WERI-Rb-1 (cell line): Measurements from ENCODE around the gene TVP23A.

ENCODE experiments used
- DNase-seq: peaks from one replicate; pipeline ENCODE4 v3.0.0-alpha.2; 2020
- H3K27ac ChIP-seq: fragments of 250-450 bp; sonication (Bioruptor Pico); 2 replicates; pipeline ENCODE4 v1.5.1; 2020; ENCODE audit warnings: mild to moderate bottlenecking, moderate library complexity
- H3K27me3 ChIP-seq: fragments of 250-450 bp; sonication (Bioruptor Pico); 2 replicates; pipeline ENCODE4 v1.5.1; 2021; ENCODE audit warnings: mild to moderate bottlenecking, low read depth, moderate library complexity; ENCODE audit not compliant: insufficient read depth, severe bottlenecking
- H3K36me3 ChIP-seq: fragments of 250-450 bp; sonication (Bioruptor Pico); 2 replicates; pipeline ENCODE4 v1.5.1; 2020; ENCODE audit warnings: mild to moderate bottlenecking, moderate library complexity
- H3K4me3 ChIP-seq: 2 replicates; pipeline ENCODE4 v1.5.1; 2011; ENCODE audit warnings: low read depth, mild to moderate bottlenecking, control low read depth, low read length
- H3K9me3 ChIP-seq: fragments of 250-450 bp; sonication (Bioruptor Pico); 2 replicates; pipeline ENCODE4 v1.5.1; 2021; ENCODE audit warnings: mild to moderate bottlenecking, moderate library complexity; ENCODE audit not compliant: severe bottlenecking
- TF ChIP-seq, protein P1 (sequence below): IDR thresholded peaks from 2 replicates; pipeline ENCODE4 v1.5.1; 2011; ENCODE audit warnings: low read depth, mild to moderate bottlenecking, control low read depth, inconsistent platforms, low read length

The TVP23A gene

GRCh38 chr16:10760858-10761257 is 57.7 kb downstream of the TVP23A start:
- H3K27ac ChIP-seq = no peak overlapping the region
- DNase-seq = no peak
- H3K27me3 ChIP-seq = no peaks in the 10 kb centered on the region
- H3K9me3 ChIP-seq = no peaks in the 10 kb centered on the region
- no peak overlapping the region for H3K4me3 ChIP-seq
- TF ChIP-seq, protein P1, sequence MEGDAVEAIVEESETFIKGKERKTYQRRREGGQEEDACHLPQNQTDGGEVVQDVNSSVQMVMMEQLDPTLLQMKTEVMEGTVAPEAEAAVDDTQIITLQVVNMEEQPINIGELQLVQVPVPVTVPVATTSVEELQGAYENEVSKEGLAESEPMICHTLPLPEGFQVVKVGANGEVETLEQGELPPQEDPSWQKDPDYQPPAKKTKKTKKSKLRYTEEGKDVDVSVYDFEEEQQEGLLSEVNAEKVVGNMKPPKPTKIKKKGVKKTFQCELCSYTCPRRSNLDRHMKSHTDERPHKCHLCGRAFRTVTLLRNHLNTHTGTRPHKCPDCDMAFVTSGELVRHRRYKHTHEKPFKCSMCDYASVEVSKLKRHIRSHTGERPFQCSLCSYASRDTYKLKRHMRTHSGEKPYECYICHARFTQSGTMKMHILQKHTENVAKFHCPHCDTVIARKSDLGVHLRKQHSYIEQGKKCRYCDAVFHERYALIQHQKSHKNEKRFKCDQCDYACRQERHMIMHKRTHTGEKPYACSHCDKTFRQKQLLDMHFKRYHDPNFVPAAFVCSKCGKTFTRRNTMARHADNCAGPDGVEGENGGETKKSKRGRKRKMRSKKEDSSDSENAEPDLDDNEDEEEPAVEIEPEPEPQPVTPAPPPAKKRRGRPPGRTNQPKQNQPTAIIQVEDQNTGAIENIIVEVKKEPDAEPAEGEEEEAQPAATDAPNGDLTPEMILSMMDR = no peak
- H3K36me3 ChIP-seq = peaks cover 59% of the 10 kb centered on the region

DNA sequence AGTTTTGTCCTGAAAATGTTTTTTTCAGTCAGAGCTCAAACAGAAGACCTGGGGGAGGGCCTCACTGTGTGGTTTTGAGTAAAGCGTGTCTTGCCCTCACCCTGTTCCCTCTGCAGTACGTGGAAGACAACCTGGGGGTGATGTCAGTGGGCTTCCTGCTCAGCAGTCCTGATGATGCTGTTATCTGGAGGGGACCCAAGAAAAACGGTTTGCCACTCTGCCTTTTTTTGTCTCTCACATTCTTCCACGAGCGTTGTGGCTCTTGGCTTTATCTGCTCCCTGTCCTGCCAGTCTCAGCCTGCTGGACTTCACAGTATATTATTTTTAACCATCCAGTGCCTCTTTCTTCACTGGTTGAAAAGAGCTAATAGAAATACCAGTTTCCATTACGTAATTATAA is 62.0 kb downstream of the TVP23A start:
- no peak for DNase-seq
- no peaks in the 10 kb centered on the region for H3K27me3 ChIP-seq
- H3K36me3 ChIP-seq = peaks cover 53% of the 10 kb centered on the region
- H3K27ac ChIP-seq = no peak overlapping the region
- H3K9me3 ChIP-seq = no peaks in the 10 kb centered on the region
- TF ChIP-seq, protein P1 = no peak
- no peak overlapping the region for H3K4me3 ChIP-seq

- DNase-seq = no peak
- TF ChIP-seq, protein P1 = no peak
- H3K27me3 ChIP-seq = no peaks in the 10 kb centered on the region
- H3K4me3 ChIP-seq = no peak overlapping the region
- no peaks in the 10 kb centered on the region for H3K9me3 ChIP-seq
- peaks cover 39% of the 10 kb centered on the region for H3K36me3 ChIP-seq
- no peak overlapping the region for H3K27ac ChIP-seq
Measured at GRCh38 chr16:10754941-10755340, 63.7 kb downstream of the TVP23A start.

GRCh38 chr16:10753670-10754069 is 64.9 kb downstream of the TVP23A start:
- H3K36me3 ChIP-seq = peaks cover 35% of the 10 kb centered on the region
- H3K4me3 ChIP-seq = no peak overlapping the region
- TF ChIP-seq, protein P1 = no peak
- H3K27me3 ChIP-seq = no peaks in the 10 kb centered on the region
- H3K27ac ChIP-seq = peak overlapping the region; percentile 24; the same call in 1 of the 2 replicates
- no peak for DNase-seq
- no peaks in the 10 kb centered on the region for H3K9me3 ChIP-seq

GRCh38 chr16:10752843-10753523 is 65.6 kb downstream of the TVP23A start:
- H3K27me3 ChIP-seq = no peaks in the 10 kb centered on the region
- no peak overlapping the region for H3K4me3 ChIP-seq
- H3K36me3 ChIP-seq = peaks cover 35% of the 10 kb centered on the region
- peak overlapping the region; percentile 24; the same call in 1 of the 2 replicates for H3K27ac ChIP-seq
- TF ChIP-seq, protein P1 = no peak
- peak; percentile 72 for DNase-seq
- no peaks in the 10 kb centered on the region for H3K9me3 ChIP-seq

DNA sequence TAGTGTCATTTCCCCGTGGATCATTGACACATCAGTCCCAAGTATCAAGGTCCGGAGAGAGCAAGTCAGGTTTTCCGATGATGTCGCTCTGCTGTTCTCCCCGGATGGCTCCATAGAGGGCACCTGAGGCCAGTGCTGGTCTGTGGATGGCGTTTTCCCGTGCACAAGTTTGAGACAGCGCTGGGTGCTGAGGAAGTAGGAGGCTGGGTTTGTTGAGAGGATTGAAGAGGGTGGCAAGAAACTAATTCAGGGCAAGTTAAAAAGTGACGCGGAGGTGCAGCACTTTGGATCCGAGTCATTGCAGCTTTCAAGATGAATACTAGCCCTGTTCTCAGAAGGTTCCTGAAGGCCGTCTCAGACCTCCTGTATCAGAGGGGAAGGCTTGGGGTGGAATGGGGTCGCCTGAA is 67.3 kb downstream of the TVP23A start:
- Histone ChIP-seq H3K4me3 (no peak overlapping the region), H3K36me3 (peaks cover 32% of the 10 kb centered on the region), H3K27me3 (no peaks in the 10 kb centered on the region), H3K27ac (no peak overlapping the region), H3K9me3 (no peaks in the 10 kb centered on the region)
- TF ChIP-seq, protein P1 = peak; percentile 23; the same call in 1 of the 2 replicates
- no peak for DNase-seq
